OCI-LY7 (cell line): ENCODE measurements around the gene CEP95.

Source experiments
- CTCF ChIP-seq: fragments of 200-600 bp; sonication (generic); conservative IDR thresholded peaks from 2 replicates; pipeline ENCODE4 v1.5.1; 2014; ENCODE audit warnings: mild to moderate bottlenecking, antibody characterized with exemption, low read length, moderate library complexity, mixed read lengths
- EZH2phosphoT487 ChIP-seq: fragments of 200-600 bp; sonication (generic); IDR thresholded peaks from 2 replicates; pipeline ENCODE4 v1.6.1; 2018; ENCODE audit warnings: low read depth, borderline replicate concordance, mild to moderate bottlenecking, mixed run types, antibody characterized with exemption, low read length, moderate library complexity, mixed read lengths

- no peak for TF ChIP-seq CTCF
- TF ChIP-seq EZH2phosphoT487 = no peak
These were observed 4.8 kb upstream of the CEP95 start for GRCh38 chr17:64502021-64502420.
